ENCODE measurements around the gene MVB12A. TPM values are rescaled to one million over a fixed set of nuclear protein-coding genes. Genes with fewer than 3 reads are reported as not detected.

Gene MVB12A
- total and polyA plus RNA-seq, 2 of the 4 experiments (the other 2 are of a cell fraction): 13.8 to 43.9 TPM

DNA sequence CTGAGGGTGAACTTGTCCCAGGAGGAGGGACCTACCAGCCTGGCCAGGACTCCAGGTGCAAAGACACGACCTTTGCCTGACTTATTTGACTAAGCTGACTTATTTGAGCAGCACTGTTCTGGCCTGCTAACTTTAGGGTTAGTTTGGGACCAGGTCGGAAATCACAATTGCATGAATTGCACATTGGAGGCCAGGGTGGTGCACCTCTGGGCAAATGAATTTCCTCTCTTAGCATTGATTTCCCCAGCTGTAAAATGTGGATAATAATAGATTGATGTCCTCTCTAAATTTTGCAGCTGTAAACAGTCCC lies 13.0 kb upstream of the MVB12A start (continued):
- TF ChIP-seq, protein P1, sequence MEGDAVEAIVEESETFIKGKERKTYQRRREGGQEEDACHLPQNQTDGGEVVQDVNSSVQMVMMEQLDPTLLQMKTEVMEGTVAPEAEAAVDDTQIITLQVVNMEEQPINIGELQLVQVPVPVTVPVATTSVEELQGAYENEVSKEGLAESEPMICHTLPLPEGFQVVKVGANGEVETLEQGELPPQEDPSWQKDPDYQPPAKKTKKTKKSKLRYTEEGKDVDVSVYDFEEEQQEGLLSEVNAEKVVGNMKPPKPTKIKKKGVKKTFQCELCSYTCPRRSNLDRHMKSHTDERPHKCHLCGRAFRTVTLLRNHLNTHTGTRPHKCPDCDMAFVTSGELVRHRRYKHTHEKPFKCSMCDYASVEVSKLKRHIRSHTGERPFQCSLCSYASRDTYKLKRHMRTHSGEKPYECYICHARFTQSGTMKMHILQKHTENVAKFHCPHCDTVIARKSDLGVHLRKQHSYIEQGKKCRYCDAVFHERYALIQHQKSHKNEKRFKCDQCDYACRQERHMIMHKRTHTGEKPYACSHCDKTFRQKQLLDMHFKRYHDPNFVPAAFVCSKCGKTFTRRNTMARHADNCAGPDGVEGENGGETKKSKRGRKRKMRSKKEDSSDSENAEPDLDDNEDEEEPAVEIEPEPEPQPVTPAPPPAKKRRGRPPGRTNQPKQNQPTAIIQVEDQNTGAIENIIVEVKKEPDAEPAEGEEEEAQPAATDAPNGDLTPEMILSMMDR (conservative IDR thresholded peaks at IDR 0.05; ENCODE audit: low read depth, low read length): no peak

- no peaks in the 10 kb centered on the region for H3K36me3 ChIP-seq (ENCODE audit: control insufficient read depth, insufficient read depth, low read length)
- no peak overlapping the region for H2BK20ac ChIP-seq (ENCODE audit: low read depth, low read length)
- no peak overlapping the region for H3K18ac ChIP-seq (ENCODE audit: low read depth, low read length)
- no peak overlapping the region for H3K56ac ChIP-seq (ENCODE audit: extremely low read depth, insufficient read depth, low read length)
- H2BK5ac ChIP-seq (ENCODE audit: low read depth, low read length, poor library complexity, severe bottlenecking): no peak overlapping the region
- in situ Hi-C loops (cut with MboI; ENCODE audit: low sequenced_read_pairs): no loop called here
- no peak overlapping the region for H2AFZ ChIP-seq (replicated peaks; ENCODE audit: low read length, poor library complexity)
- no peak overlapping the region for H3K4me2 ChIP-seq (ENCODE audit: low read depth, low read length)
- H3K9ac ChIP-seq (ENCODE audit: low read depth, low read length): no peak overlapping the region
- H2BK15ac ChIP-seq (ENCODE audit: low read depth, low read length): no peak overlapping the region
- no peak overlapping the region for H2AK9ac ChIP-seq (replicated peaks; ENCODE audit: low read depth, low read length, poor library complexity)
- no peak overlapping the region for H2AK5ac ChIP-seq (ENCODE audit: low read depth, low read length)
- 72% methylated on average over 2 of the region's 9 CpGs; no CpG with 5 or more reads in 1 of the 2 experiments for WGBS, 2 experiments (ENCODE audit: extremely low coverage in 2 of 2, insufficient read length in 1 of 2)
- ChIA-PET POLR2A (ENCODE audit: unreplicated experiment) (no interaction called here), CTCF (no interaction called here)
- no peaks in the 10 kb centered on the region for H3K9me3 ChIP-seq (ENCODE audit: control insufficient read depth, insufficient read depth, low read length)
- no peak overlapping the region for H4K91ac ChIP-seq (ENCODE audit: insufficient read depth, low read depth, low read length)
- H2BK120ac ChIP-seq (ENCODE audit: low read depth, low read length): no peak overlapping the region
- H3K23ac ChIP-seq (ENCODE audit: low read depth, low read length): no peak overlapping the region
- H3K79me1 ChIP-seq (ENCODE audit: low read depth in 1 of 2, low read length in 2 of 2): no peaks in the 10 kb centered on the region
- no peak for ATAC-seq (ENCODE audit: low read depth)
- peaks cover 7% of the 10 kb centered on the region for H3K4me1 ChIP-seq (ENCODE audit: control insufficient read depth, insufficient read depth, low read length)
- no peak overlapping the region for H4K8ac ChIP-seq (ENCODE audit: low read depth in 2 of 2, low read length in 2 of 2)
- H3K27me3 ChIP-seq (ENCODE audit: control insufficient read depth, insufficient read depth, low read length): 0 out of 2 replicates have a peak, but pooled peaks cover 1% of the 10 kb centered on the region
- H3K27ac ChIP-seq (ENCODE audit: insufficient read depth, low read length): no peak overlapping the region
- no peak overlapping the region for H4K5ac ChIP-seq (ENCODE audit: low read depth, low read length)
- no peak overlapping the region for H3K14ac ChIP-seq (replicated peaks; ENCODE audit: low read depth, low read length)
- H4K20me1 ChIP-seq (ENCODE audit: insufficient read depth, low read length): no peaks in the 10 kb centered on the region
- no peak overlapping the region for H3K4ac ChIP-seq (ENCODE audit: low read depth, low read length)
- peaks cover 2% of the 10 kb centered on the region; the same call in 1 of the 2 replicates for H3K9me1 ChIP-seq (ENCODE audit: insufficient read depth, low read length)
- intact Hi-C loops (cut with micrococcal nuclease): no loop called here
- H3K4me3 ChIP-seq (ENCODE audit: insufficient read depth, low read depth, low read length): no peak overlapping the region
- no TSS peak for BruUV-seq (replicated peaks)
- dilution Hi-C loops (cut with HindIII; ENCODE audit: low sequenced_read_pairs, unreplicated experiment): no loop called here
- DNase-seq: no peak
- TF ChIP-seq NFE2L2 (IDR thresholded peaks at IDR 0.05; ENCODE audit: low read depth, low read length) (no peak), SMC3 (IDR thresholded peaks at IDR 0.05; ENCODE audit: low read depth, low read length) (no peak), RCOR1 (IDR thresholded peaks at IDR 0.05; ENCODE audit: insufficient replicate concordance, low read length) (no peak), POLR2A (IDR thresholded peaks at IDR 0.05; ENCODE audit: low read depth, low read length) (no peak), RAD21 (IDR thresholded peaks at IDR 0.05; ENCODE audit: low read length) (no peak), MAFK (IDR thresholded peaks at IDR 0.05; ENCODE audit: low read depth, low read length) (no peak), CHD1 (IDR thresholded peaks at IDR 0.05; ENCODE audit: low read depth, low read length) (no peak), RFX5 (IDR thresholded peaks at IDR 0.05; ENCODE audit: low read depth, low read length) (no peak), BHLHE40 (IDR thresholded peaks at IDR 0.05; ENCODE audit: low read depth, low read length) (no peak)
- TF ChIP-seq, protein P2, sequence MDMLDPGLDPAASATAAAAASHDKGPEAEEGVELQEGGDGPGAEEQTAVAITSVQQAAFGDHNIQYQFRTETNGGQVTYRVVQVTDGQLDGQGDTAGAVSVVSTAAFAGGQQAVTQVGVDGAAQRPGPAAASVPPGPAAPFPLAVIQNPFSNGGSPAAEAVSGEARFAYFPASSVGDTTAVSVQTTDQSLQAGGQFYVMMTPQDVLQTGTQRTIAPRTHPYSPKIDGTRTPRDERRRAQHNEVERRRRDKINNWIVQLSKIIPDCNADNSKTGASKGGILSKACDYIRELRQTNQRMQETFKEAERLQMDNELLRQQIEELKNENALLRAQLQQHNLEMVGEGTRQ (IDR thresholded peaks at IDR 0.05; ENCODE audit: low read depth, low read length): no peak
- TF ChIP-seq, protein P3, sequence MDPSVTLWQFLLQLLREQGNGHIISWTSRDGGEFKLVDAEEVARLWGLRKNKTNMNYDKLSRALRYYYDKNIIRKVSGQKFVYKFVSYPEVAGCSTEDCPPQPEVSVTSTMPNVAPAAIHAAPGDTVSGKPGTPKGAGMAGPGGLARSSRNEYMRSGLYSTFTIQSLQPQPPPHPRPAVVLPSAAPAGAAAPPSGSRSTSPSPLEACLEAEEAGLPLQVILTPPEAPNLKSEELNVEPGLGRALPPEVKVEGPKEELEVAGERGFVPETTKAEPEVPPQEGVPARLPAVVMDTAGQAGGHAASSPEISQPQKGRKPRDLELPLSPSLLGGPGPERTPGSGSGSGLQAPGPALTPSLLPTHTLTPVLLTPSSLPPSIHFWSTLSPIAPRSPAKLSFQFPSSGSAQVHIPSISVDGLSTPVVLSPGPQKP (IDR thresholded peaks at IDR 0.05; ENCODE audit: borderline replicate concordance, low read depth, low read length): no peak
- TF ChIP-seq, protein P1 (conservative IDR thresholded peaks at IDR 0.05; ENCODE audit: low read depth, low read length): no peak
Observed at GRCh38 chr19:17409990-17410389, 9.9 kb upstream of the MVB12A start.
